HCT116 (cell line): ENCODE results near the gene MT3. TPM values are rescaled to one million over a fixed set of nuclear protein-coding genes. Genes with fewer than 3 reads are reported as not detected.

Source experiments
- ATAC-seq: fragments of 200-7000 bp; cut with Tn5 transposase; 2 replicates; pipeline ENCODE4 v1.9.1; 2020; ENCODE audit warnings: mild to moderate bottlenecking, moderate library complexity
- BruUV-seq: library from RNA; stranded (reverse); fragments of 400-500 nt; replicated peaks from 2 replicates; lab custom pipeline; 2021; lab: Mats Ljungman, UMichigan
- CTCF ChIA-PET: fragments of 300-600 bp; sonication (Branson Sonifier 250); formaldehyde crosslinking; loops from one replicate; lab custom pipeline; 2021; ENCODE audit warnings: antibody characterized with exemption; lab: Charles Lee
- POLR2A ChIA-PET: fragments of 300-600, 350-600 bp; sonication (Branson Sonifier 250); formaldehyde crosslinking; loops from one replicate; lab custom pipeline; 2021; ENCODE audit warnings: antibody characterized with exemption; lab: Charles Lee
- RAD21 ChIA-PET, 2 experiments: fragments of 300-600 bp; sonication (Branson Sonifier 250); formaldehyde crosslinking; loops; one replicate each; lab custom pipeline; 2023; ENCODE audit warnings: low total read pairs in 2 of 2; ENCODE audit not compliant: uncharacterized antibody in 2 of 2, unreplicated experiment in 2 of 2, low non-redundant PET in 1 of 2; lab: Charles Lee
- DNase-seq: peaks from one replicate; pipeline ENCODE4 v3.0.0-alpha.2; 2010; ENCODE audit warnings: low read depth, low spot score
- H2AFZ ChIP-seq: fragments of 200-600 bp; shearing (Covaris generic), sonication (generic); 2 replicates; pipeline ENCODE4 v1.6.1; 2017; ENCODE audit warnings: low read depth, mixed run types, mixed read lengths, antibody characterized with exemption, low read length; ENCODE audit not compliant: poor library complexity, severe bottlenecking
- H3K27ac ChIP-seq: 2 replicates; pipeline ENCODE4 v1.5.1; 2012; ENCODE audit warnings: low read depth, low read length
- H3K27me3 ChIP-seq: fragments of 200-600 bp; sonication (generic); 2 replicates; pipeline ENCODE4 v1.6.1; 2016; ENCODE audit warnings: mixed run types, low read length, mixed read lengths; ENCODE audit not compliant: insufficient read depth
- H3K36me3 ChIP-seq, 2 experiments: fragments of 200-500 bp in 1 of 2; fragments of 200-600 bp in 1 of 2; sonication (Bioruptor generic) in 1 of 2; sonication (generic) in 1 of 2; 2 replicates each; pipeline versions ENCODE4 v1.5.1 to v1.6.1; 2014 to 2016; ENCODE audit warnings: low read length in 2 of 2, inconsistent platforms in 1 of 2, mixed read lengths in 1 of 2, mixed run types in 1 of 2; ENCODE audit not compliant: insufficient read depth in 2 of 2, control insufficient read depth in 1 of 2
- H3K4me1 ChIP-seq, 2 experiments: fragments of 200-600 bp in 1 of 2; sonication (generic) in 1 of 2; 2 replicates each; pipeline versions ENCODE4 v1.5.1 to v1.6.1; 2012 to 2017; ENCODE audit warnings: low read length in 2 of 2, inconsistent platforms in 1 of 2, mild to moderate bottlenecking in 1 of 2, mixed read lengths in 1 of 2, mixed run types in 1 of 2, moderate library complexity in 1 of 2; ENCODE audit not compliant: insufficient read depth in 2 of 2, control insufficient read depth in 1 of 2
- H3K4me2 ChIP-seq: fragments of 200-600 bp; sonication (generic); 2 replicates; pipeline ENCODE4 v1.6.1; 2017; ENCODE audit warnings: mixed run types, low read length, mixed read lengths
- H3K4me3 ChIP-seq, 2 experiments: fragments of 200-600 bp in 1 of 2; sonication (generic) in 1 of 2; replicated peaks in 1 of 2; 2 replicates each; pipeline ENCODE4 v1.5.1; 2011 to 2016; ENCODE audit warnings: low read length in 2 of 2, control low read depth in 1 of 2, low read depth in 1 of 2, mild to moderate bottlenecking in 1 of 2, mixed read lengths in 1 of 2, mixed run types in 1 of 2
- H3K79me2 ChIP-seq: fragments of 200-600 bp; sonication (generic); 2 replicates; pipeline ENCODE4 v1.6.1; 2017; ENCODE audit warnings: mild to moderate bottlenecking, mixed run types, low read length, moderate library complexity, mixed read lengths; ENCODE audit not compliant: insufficient read depth
- H3K9ac ChIP-seq: fragments of 200-600 bp; sonication (generic); 2 replicates; pipeline ENCODE4 v1.6.1; 2016; ENCODE audit warnings: low read length, mixed read lengths
- H3K9me2 ChIP-seq: fragments of 200-600 bp; sonication (generic), shearing (Covaris generic); 2 replicates; pipeline ENCODE4 v1.6.1; 2017; ENCODE audit warnings: mixed run types, mild to moderate bottlenecking, moderate library complexity; ENCODE audit not compliant: insufficient read depth
- H3K9me3 ChIP-seq, 2 experiments: fragments of 200-500 bp in 1 of 2; fragments of 200-600 bp in 1 of 2; sonication (Bioruptor generic) in 1 of 2; sonication (generic) in 1 of 2; 2 replicates each; pipeline ENCODE4 v1.6.1; 2014 to 2017; ENCODE audit warnings: low read length in 2 of 2, mixed read lengths in 2 of 2, inconsistent platforms in 1 of 2, low read depth in 1 of 2, mild to moderate bottlenecking in 1 of 2, mixed run types in 1 of 2, moderate library complexity in 1 of 2; ENCODE audit not compliant: control insufficient read depth in 1 of 2, insufficient read depth in 1 of 2
- H4K20me1 ChIP-seq: fragments of 200-600 bp; sonication (generic), shearing (Covaris generic); 2 replicates; pipeline ENCODE4 v1.6.1; 2017; ENCODE audit warnings: mixed run types, mild to moderate bottlenecking, moderate library complexity; ENCODE audit not compliant: insufficient read depth
- CEBPB ChIP-seq: IDR thresholded peaks from 2 replicates; pipeline ENCODE4 v1.6.1; 2012; ENCODE audit warnings: low read depth
- ELF1 ChIP-seq: IDR thresholded peaks from 2 replicates; pipeline ENCODE4 v1.6.1; 2012; ENCODE audit warnings: low read depth, borderline replicate concordance
- EZH2 ChIP-seq: fragments of 200-600 bp; sonication (generic); IDR thresholded peaks from 2 replicates; pipeline ENCODE4 v1.6.1; 2017; ENCODE audit warnings: antibody characterized with exemption, mixed run types
- EZH2phosphoT487 ChIP-seq: fragments of 200-600 bp; IDR thresholded peaks from 2 replicates; pipeline ENCODE4 v1.6.1; 2018; ENCODE audit warnings: antibody characterized with exemption, borderline replicate concordance
- MAX ChIP-seq: IDR thresholded peaks from 2 replicates; pipeline ENCODE4 v1.6.1; 2012
- SIN3A ChIP-seq: IDR thresholded peaks from 2 replicates; pipeline ENCODE4 v1.6.1; 2012; ENCODE audit warnings: low read depth
- TCF7L2 ChIP-seq: IDR thresholded peaks from 2 replicates; pipeline ENCODE4 v1.7.0; 2011; ENCODE audit warnings: borderline replicate concordance, inconsistent platforms; ENCODE audit not compliant: insufficient read depth, insufficient read length; ENCODE audit errors: extremely low read depth
- ZBTB33 ChIP-seq: IDR thresholded peaks from 2 replicates; pipeline ENCODE4 v1.6.1; 2011; ENCODE audit warnings: mild to moderate bottlenecking, low read length, moderate library complexity; ENCODE audit not compliant: insufficient replicate concordance; ENCODE audit errors: extremely low read depth
- ZFX ChIP-seq: fragments of 450-650 bp; IDR thresholded peaks from 2 replicates; pipeline ENCODE4 v1.6.1; 2017
- ZNF274 ChIP-seq: fragments of 200-500 bp; sonication (Bioruptor generic); IDR thresholded peaks from 2 replicates; pipeline ENCODE4 v1.6.1; 2014; ENCODE audit warnings: mild to moderate bottlenecking, low read depth, low read length, inconsistent platforms
- intact Hi-C: fragments of 100-400 bp; cut with micrococcal nuclease; formaldehyde crosslinking; loops from 2 replicates; pipeline ENCODE4 v1.10.0; 2022
- total RNA-seq: library from RNA; stranded (reverse); gene quantifications from one replicate; pipeline ENCODE4 v1.2.1, GENCODE V29; 2021; ENCODE audit not compliant: unreplicated experiment
- TF ChIP-seq, protein P1 (sequence below): IDR thresholded peaks from 2 replicates; pipeline ENCODE4 v1.6.1; 2012

MT3 gene
- total RNA-seq, 1 experiment from 2014 or later: not detected

- TF ChIP-seq ZBTB33 (no peak), EZH2 (no peak), TCF7L2 (no peak)
These were observed 19.4 kb upstream of the MT3 start (continued) for GRCh38 chr16:56569971-56570370.

DNA sequence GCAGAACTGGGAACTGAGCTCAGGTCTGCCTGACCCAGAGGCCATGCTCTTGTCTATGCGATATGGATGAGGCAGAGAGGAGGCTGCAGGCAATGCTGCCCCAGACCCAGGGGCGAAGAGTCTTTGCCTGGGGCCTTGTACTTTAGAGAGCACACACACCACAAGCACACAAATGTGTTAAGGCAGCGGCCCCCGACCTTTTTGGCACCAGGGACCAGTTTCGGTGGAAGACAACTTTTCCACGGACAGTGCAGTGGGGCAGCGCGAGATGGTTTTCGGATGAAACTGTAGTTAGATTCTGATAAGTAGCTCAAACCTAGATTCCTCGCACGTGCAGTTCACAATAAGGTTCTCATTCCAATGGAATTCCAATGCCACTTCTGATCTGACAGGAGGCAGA is 17.8 kb upstream of the MT3 start:
- H3K79me2 ChIP-seq: no peaks in the 10 kb centered on the region
- no peak overlapping the region for H3K4me3 ChIP-seq
- no peak for DNase-seq
- no peaks in the 10 kb centered on the region for H4K20me1 ChIP-seq
- RAD21 ChIA-PET: no interaction called here
- POLR2A ChIA-PET: no interaction called here
- no peaks in the 10 kb centered on the region for H3K9me2 ChIP-seq
- ATAC-seq: no peak
- no peaks in the 10 kb centered on the region for H3K9me3 ChIP-seq
- H3K4me1 ChIP-seq: no peaks in the 10 kb centered on the region
- TF ChIP-seq EZH2 (no peak), MAX (no peak), CEBPB (no peak), ZFX (no peak), ELF1 (no peak), SIN3A (no peak), EZH2phosphoT487 (no peak), ZBTB33 (no peak), ZNF274 (no peak)
- TF ChIP-seq, protein P1, sequence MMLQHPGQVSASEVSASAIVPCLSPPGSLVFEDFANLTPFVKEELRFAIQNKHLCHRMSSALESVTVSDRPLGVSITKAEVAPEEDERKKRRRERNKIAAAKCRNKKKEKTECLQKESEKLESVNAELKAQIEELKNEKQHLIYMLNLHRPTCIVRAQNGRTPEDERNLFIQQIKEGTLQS: no peak
- no peak overlapping the region for H3K27ac ChIP-seq
- H3K9ac ChIP-seq: no peak overlapping the region
- no TSS peak for BruUV-seq
- no peak overlapping the region for H3K4me2 ChIP-seq
- no peaks in the 10 kb centered on the region for H3K27me3 ChIP-seq
- CTCF ChIA-PET: no interaction called here
- H2AFZ ChIP-seq: no peak overlapping the region
- H3K36me3 ChIP-seq: no peaks in the 10 kb centered on the region
- intact Hi-C loops: loop anchor here (10.0 kb wide), 1 partner anchor 363 kb away; the partner anchor contains the start of gene HERPUD1
